Measurements from ENCODE around the gene VEGFC.

DNA sequence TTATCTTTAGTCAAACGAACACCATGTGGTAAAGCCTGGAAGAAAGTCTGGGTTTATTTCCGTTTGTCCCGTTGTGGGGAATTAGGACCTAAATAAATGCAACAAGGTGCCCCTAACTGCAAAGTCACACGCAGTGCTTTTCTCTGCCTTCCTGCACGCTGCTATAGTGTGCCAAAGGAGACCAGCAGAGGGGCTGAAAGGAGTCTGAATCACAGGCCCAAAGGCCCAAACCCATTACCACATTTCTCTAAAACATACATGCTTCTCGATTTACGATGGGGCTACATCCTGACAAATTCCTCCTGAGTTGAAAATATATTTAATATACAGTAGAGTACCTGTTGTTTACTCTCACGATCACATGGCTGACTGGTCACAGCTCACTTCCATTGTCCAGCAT lies 4.5 kb downstream of the VEGFC start:
- TF ChIP-seq, protein P1, sequence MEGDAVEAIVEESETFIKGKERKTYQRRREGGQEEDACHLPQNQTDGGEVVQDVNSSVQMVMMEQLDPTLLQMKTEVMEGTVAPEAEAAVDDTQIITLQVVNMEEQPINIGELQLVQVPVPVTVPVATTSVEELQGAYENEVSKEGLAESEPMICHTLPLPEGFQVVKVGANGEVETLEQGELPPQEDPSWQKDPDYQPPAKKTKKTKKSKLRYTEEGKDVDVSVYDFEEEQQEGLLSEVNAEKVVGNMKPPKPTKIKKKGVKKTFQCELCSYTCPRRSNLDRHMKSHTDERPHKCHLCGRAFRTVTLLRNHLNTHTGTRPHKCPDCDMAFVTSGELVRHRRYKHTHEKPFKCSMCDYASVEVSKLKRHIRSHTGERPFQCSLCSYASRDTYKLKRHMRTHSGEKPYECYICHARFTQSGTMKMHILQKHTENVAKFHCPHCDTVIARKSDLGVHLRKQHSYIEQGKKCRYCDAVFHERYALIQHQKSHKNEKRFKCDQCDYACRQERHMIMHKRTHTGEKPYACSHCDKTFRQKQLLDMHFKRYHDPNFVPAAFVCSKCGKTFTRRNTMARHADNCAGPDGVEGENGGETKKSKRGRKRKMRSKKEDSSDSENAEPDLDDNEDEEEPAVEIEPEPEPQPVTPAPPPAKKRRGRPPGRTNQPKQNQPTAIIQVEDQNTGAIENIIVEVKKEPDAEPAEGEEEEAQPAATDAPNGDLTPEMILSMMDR (IDR thresholded peaks at IDR 0.05) = no peak
- TF ChIP-seq POLR2A (IDR thresholded peaks at IDR 0.05) = no peak
